Gastrocnemius medialis (tissue), 4 donors: ENCODE measurements around the gene ACACA.

Experiments used
- POLR2A ChIP-seq, 2 donors: fragments of 450-650 bp; IDR thresholded peaks; one replicate each; pipeline ENCODE4 v1.6.1; 2017; ENCODE audit warnings: antibody characterized with exemption in 2 of 2, mild to moderate bottlenecking in 2 of 2, moderate library complexity in 2 of 2
- TF ChIP-seq, protein P1 (sequence below), 5 experiments: fragments of 450-650 bp in 3 of 5; fragments of 200-600 bp in 2 of 5; sonication (generic) in 2 of 5; IDR thresholded peaks in 4 of 5; conservative IDR thresholded peaks in 1 of 5; 1 replicate in 4 of 5; 2 replicates in 1 of 5; pipeline ENCODE4 v1.5.1; 2016 to 2019; ENCODE audit warnings: antibody characterized with exemption in 5 of 5, mild to moderate bottlenecking in 3 of 5, moderate library complexity in 3 of 5

DNA sequence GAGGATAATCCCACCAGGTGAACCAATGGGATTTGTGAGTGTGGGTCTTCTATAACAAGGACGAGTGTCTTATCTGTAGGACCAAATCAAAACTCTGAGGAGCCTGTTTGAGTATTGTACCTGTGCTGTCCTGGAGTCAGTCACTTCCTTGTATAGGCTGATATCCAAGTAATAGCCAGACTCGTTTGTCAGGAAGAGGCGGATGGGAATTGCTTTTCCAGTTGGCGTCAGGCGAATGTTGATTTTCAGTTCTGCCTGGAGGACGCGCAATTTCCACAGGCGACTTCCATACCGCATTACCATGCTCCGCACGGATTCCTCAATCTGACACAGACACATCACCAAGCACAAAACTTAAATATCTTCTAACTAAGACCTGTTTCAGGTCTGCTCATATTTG lies 218.5 kb downstream of the ACACA start:
- TF ChIP-seq, protein P1, sequence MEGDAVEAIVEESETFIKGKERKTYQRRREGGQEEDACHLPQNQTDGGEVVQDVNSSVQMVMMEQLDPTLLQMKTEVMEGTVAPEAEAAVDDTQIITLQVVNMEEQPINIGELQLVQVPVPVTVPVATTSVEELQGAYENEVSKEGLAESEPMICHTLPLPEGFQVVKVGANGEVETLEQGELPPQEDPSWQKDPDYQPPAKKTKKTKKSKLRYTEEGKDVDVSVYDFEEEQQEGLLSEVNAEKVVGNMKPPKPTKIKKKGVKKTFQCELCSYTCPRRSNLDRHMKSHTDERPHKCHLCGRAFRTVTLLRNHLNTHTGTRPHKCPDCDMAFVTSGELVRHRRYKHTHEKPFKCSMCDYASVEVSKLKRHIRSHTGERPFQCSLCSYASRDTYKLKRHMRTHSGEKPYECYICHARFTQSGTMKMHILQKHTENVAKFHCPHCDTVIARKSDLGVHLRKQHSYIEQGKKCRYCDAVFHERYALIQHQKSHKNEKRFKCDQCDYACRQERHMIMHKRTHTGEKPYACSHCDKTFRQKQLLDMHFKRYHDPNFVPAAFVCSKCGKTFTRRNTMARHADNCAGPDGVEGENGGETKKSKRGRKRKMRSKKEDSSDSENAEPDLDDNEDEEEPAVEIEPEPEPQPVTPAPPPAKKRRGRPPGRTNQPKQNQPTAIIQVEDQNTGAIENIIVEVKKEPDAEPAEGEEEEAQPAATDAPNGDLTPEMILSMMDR (IDR thresholded peaks at IDR 0.05 in 4 of 5, conservative IDR thresholded peaks at IDR 0.05 in 1 of 5), result no peak
- TF ChIP-seq POLR2A (IDR thresholded peaks at IDR 0.05), result no peak
